ENCODE data around the gene GNAO1.

GRCh38 chr16:56286809-56287208, 95.5 kb downstream of the GNAO1 start:
- no peak for TF ChIP-seq CHD2 (IDR thresholded peaks at IDR 0.05; ENCODE audit: low read length, partially characterized antibody)
- no peak for TF ChIP-seq EP300 (IDR thresholded peaks at IDR 0.05; ENCODE audit: borderline replicate concordance in 1 of 2, low read depth in 1 of 2, low read length in 1 of 2)
- no peak for TF ChIP-seq CTCF (IDR thresholded peaks at IDR 0.05)
- no peak for TF ChIP-seq MAX (IDR thresholded peaks at IDR 0.05; ENCODE audit: low read depth)
- no peak for TF ChIP-seq NFIC (IDR thresholded peaks at IDR 0.05; ENCODE audit: borderline replicate concordance)
- TF ChIP-seq SIN3A (IDR thresholded peaks at IDR 0.05; ENCODE audit: borderline replicate concordance, low read depth, low read length): no peak
- no peak for TF ChIP-seq RAD21 (IDR thresholded peaks at IDR 0.05; ENCODE audit: low read length)
